ENCODE measurements around the gene TRIM72.
"Not testable (repeated sequence)": the region's sequence is repeated elsewhere in the genome, so short reads cannot be mapped to it uniquely, and the experiment has no call there.

Gene TRIM72

GRCh38 chr16:31191697-31192428 is 22.1 kb upstream of the TRIM72 start:
- no peak for DNase-seq

- no peak for DNase-seq
These were observed 20.9 kb upstream of the TRIM72 start for GRCh38 chr16:31192856-31193642.

DNA sequence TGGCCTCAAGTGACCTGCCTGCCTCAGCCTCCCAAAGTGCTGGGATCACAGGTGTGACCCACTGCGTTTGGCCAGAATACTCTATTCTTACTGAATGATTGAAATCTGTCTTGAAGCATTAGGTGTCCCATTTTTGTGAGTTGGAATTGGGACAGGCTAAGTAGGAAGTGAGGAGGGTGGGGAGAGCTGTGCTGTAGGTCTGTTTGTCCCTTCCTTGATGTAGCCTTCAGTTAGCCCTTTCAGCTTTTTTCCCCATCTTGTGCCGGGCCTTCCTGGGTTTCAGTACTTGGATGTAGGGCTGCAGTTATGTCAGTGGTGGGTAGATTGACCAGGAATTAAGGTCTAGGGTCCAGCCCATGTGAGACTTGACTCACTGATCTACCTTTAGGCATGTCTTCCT is 20.0 kb upstream of the TRIM72 start:
- no peak for DNase-seq

DNA sequence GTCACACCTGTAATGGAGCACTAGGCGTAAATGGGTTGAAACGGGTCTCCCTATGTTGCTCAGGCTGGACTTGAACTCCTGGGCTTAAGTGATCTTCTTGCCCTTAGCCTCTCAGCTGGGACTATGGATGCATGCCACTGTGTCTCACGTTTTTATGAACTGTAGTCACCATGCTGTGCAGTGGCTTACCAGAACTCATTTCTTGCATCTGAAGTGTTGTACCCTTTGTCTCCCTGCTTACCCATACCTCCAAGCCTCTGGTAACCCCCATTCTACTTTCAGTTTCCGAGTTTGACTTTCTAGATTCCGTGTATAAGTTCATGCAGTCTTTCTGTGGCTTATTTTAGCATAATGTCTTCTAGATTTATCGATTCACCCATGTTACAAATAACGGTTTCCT is 19.0 kb upstream of the TRIM72 start:
- no peak for DNase-seq

DNA sequence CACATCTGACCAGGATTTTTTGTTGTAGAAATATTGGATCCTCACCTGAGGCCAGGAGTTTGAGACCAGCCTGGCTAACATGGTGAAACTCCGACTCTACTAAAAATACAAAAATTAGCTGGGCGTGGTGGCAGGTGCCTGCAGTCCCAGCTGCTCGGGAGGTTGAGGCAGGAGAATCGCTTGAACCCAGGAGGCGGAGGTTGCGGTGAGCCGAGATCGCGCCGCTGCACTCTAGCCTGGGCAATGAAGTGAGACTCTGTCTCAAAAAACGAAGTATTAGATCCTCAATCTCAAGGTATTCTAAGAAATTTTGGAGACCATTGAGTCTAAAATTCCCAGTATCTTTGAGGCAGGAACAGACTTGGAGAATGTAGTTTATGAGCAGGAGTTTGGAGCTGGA is 18.1 kb upstream of the TRIM72 start:
- not testable (repeated sequence) for DNase-seq

GRCh38 chr16:31196324-31197088 is 17.4 kb upstream of the TRIM72 start:
- DNase-seq, result no peak

GRCh38 chr16:31198207-31198882 is 15.6 kb upstream of the TRIM72 start:
- no peak for DNase-seq

DNA sequence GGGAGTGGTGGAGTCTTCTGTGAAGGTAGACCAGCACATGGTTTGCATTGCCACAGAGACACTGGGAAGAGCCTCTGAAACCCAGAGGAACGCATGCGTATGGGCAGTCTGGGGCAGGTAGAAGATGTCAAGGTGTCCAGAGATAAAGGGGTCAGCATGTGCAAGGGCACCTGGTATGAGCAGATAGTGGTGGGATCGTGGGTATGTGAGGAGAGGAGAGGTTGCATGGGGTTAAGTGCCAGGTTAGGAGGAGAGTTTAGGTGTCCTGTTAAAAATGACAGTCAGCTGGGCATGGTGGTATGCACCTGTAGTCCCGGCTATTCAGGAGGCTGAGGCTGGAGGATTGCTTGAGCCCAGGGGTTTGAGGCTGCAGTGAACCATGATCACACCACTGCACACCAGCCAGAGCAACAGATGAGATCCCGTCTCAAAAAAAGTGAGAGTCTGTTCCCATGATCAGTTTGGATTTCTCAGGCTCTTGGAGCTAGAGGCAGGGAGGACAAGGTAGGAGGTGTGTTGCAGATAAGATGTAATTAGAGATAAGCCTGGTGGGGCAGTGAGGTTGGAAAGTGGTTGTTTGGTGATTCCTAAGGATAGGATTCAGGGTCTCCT is 14.4 kb upstream of the TRIM72 start:
- DNase-seq, result no peak

DNA sequence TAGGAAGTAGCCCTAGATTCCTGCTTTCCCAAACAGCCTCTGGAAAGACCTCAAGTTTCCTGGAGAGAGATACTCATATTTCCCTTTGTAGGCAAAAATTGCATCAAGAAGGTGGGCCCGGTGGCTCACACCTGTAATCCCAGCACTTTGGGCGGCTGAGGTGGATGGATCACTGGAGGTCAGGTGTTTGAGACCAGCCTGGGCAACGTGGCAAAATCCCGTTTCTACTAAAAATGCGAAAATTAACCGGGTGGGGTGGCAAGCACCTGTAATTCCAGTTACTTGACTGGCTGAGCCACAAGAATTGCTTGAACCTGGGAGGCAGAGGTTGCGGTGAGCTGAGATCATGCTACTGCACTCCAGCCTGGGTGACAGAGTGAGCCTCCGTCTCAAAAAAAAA is 13.8 kb upstream of the TRIM72 start:
- not testable (repeated sequence) for DNase-seq

DNA sequence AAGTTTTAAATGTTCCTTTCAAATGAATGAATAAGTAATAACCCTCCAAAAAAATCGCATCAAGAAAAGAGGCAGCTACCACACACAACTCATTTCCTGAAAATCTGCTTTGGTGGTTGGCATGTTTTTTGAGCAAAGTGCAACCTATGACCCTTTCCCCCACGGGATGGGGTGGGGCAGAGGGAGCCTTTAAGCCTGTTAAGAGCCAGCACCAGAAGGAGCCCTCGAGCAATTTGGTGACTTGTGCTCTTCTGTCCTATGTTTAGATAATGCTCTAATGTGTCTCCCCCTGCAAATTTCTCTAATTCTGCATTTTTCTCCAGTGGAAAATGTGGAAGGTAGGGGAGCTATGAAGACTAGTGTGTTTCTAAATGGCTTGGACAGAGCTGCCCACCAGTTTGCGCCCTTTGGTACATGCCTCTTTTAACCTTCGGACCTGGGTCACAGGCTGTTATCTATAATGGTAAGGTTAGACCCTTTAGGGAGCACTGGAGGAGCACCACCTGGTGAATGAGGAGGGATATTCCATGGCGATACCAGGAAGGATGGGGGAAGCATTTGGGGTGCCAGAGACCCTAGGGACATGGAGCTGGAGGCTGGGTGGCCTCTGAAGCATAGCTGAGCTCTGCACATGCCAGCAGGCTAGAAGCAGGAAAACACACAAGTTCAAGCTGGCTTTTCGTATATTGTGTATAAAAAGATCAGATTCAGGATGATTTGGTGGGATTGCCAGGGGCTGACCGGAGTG is 12.9 kb upstream of the TRIM72 start:
- no peak for DNase-seq

GRCh38 chr16:31201582-31202413 is 12.1 kb upstream of the TRIM72 start:
- DNase-seq, result no peak

- DNase-seq, result no peak
These were observed 11.2 kb upstream of the TRIM72 start, which contains the start of gene PYCARD for GRCh38 chr16:31202414-31203375. PYCARD (minus strand) TSS chr16:31202760; CDS start chr16:31202690, 70 bp downstream.

- DNase-seq, result no peak
These were observed 8.8 kb upstream of the TRIM72 start for GRCh38 chr16:31204871-31205666.

DNA sequence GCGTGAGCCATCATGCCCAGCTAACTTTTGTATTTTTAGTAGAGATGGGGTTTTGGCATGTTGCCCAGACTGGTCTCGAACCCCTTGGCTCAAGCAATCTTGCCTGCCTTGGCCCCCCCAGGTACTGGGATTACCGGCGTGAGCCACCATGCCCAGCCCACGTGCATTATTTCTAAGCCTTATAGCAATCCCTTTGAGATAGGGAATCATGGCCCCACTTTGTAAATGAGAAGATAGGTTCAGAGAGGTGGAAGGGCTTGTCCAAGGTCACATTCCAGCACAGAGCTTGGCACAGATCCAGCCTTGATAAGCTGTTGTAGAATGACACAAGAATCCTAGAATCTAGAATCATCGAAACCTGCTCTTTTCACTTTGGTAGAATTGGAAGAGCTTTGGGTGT is 7.1 kb upstream of the TRIM72 start:
- DNase-seq, result no peak

DNA sequence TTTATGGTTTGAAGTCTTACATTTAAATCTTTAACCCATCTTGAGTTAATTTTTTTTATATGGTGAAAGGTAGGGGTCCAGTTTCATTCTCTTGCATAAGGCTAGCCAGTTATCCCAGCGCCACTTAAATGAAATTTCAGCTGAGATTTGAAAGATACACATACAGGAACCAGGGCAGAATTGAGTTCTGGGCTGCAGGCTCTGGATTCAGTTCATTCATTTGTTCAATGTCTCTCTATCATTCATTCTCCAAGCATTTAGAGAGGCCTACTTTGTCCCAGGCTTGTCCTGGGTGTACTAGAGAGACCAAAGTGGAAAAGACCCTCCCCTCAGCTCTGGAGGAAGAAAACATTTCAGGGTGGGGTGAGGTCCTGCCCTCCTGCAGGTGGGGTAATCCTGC is 577 bp upstream of the TRIM72 start:
- DNase-seq, result no peak

DNA sequence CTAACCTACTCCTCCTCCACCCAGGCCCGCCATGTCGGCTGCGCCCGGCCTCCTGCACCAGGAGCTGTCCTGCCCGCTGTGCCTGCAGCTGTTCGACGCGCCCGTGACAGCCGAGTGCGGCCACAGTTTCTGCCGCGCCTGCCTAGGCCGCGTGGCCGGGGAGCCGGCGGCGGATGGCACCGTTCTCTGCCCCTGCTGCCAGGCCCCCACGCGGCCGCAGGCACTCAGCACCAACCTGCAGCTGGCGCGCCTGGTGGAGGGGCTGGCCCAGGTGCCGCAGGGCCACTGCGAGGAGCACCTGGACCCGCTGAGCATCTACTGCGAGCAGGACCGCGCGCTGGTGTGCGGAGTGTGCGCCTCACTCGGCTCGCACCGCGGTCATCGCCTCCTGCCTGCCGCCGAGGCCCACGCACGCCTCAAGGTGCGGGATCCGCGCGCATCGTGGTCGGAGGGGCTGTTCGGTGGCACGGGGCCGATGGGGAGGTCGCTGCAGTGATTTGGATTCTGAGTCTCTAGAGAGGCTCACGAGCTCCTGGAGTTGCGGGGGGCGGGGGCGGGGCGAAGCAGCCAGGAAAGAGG is 878 bp downstream of the TRIM72 start:
- no peak for DNase-seq

DNA sequence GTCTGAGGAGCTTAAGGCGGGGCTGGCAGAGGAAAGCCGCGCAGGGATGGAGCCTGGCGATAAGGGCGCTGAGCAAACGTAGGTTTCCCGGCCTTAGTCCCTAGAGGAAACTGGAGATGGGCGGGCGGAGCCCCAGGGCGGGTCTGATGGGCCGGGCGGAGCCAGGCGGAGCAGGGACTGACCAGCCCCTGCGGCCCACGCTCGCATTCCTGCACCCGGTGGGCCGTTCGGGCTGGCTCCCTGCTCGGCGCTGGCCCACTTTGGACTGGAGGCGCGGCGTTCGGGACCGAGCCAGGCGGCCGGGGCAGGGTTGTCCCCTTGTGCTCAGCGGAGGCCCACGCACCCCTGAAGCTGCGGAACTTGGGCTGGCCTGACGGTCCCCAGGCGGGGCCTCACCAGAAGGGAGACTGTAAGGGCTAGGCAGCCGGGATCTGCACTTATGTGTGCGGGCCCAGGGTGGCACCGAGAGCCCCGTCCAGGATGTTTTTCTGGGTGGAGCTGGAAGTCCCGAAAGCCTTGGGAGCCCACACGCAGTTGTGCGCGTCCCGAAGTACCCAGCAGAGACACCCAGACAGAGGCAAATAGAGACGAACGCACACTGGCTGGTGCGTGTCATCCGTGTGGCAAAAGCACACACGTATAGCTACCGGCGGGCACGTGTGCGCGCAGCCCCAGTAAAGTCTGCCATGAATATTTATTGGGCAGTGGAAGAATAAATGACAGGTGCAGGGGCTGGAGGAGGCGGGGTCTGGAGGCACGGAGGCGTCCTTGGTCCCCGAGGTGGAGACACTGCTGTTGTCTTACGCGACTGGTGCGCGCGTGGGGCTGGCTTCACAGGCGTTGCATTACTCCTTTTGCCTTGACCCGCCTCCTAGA is 1.6 kb downstream of the TRIM72 start:
- no peak for DNase-seq

Data from T1000 (cell line).